HCT116 (cell line): ENCODE measurements around the gene RCL1. TPM values are rescaled to one million over a fixed set of nuclear protein-coding genes. Genes with fewer than 3 reads are reported as not detected.

Experiments used
- ATAC-seq: fragments of 200-7000 bp; cut with Tn5 transposase; 2 replicates; pipeline ENCODE4 v1.9.1; 2020; ENCODE audit warnings: mild to moderate bottlenecking, moderate library complexity
- BruUV-seq: library from RNA; stranded (reverse); fragments of 400-500 nt; replicated peaks from 2 replicates; lab custom pipeline; 2021; lab: Mats Ljungman, UMichigan
- CTCF ChIA-PET: fragments of 300-600 bp; sonication (Branson Sonifier 250); formaldehyde crosslinking; loops from one replicate; lab custom pipeline; 2021; ENCODE audit warnings: antibody characterized with exemption; lab: Charles Lee
- POLR2A ChIA-PET: fragments of 300-600, 350-600 bp; sonication (Branson Sonifier 250); formaldehyde crosslinking; loops from one replicate; lab custom pipeline; 2021; ENCODE audit warnings: antibody characterized with exemption; lab: Charles Lee
- RAD21 ChIA-PET, 2 experiments: fragments of 300-600 bp; sonication (Branson Sonifier 250); formaldehyde crosslinking; loops; one replicate each; lab custom pipeline; 2023; ENCODE audit warnings: low total read pairs in 2 of 2; ENCODE audit not compliant: uncharacterized antibody in 2 of 2, unreplicated experiment in 2 of 2, low non-redundant PET in 1 of 2; lab: Charles Lee
- DNase-seq: peaks from one replicate; pipeline ENCODE4 v3.0.0-alpha.2; 2010; ENCODE audit warnings: low read depth, low spot score
- H2AFZ ChIP-seq: fragments of 200-600 bp; shearing (Covaris generic), sonication (generic); 2 replicates; pipeline ENCODE4 v1.6.1; 2017; ENCODE audit warnings: low read depth, mixed run types, mixed read lengths, antibody characterized with exemption, low read length; ENCODE audit not compliant: poor library complexity, severe bottlenecking
- H3K27ac ChIP-seq: 2 replicates; pipeline ENCODE4 v1.5.1; 2012; ENCODE audit warnings: low read depth, low read length
- H3K27me3 ChIP-seq: fragments of 200-600 bp; sonication (generic); 2 replicates; pipeline ENCODE4 v1.6.1; 2016; ENCODE audit warnings: mixed run types, low read length, mixed read lengths; ENCODE audit not compliant: insufficient read depth
- H3K36me3 ChIP-seq, 2 experiments: fragments of 200-500 bp in 1 of 2; fragments of 200-600 bp in 1 of 2; sonication (Bioruptor generic) in 1 of 2; sonication (generic) in 1 of 2; 2 replicates each; pipeline versions ENCODE4 v1.5.1 to v1.6.1; 2014 to 2016; ENCODE audit warnings: low read length in 2 of 2, inconsistent platforms in 1 of 2, mixed read lengths in 1 of 2, mixed run types in 1 of 2; ENCODE audit not compliant: insufficient read depth in 2 of 2, control insufficient read depth in 1 of 2
- H3K4me1 ChIP-seq, 2 experiments: fragments of 200-600 bp in 1 of 2; sonication (generic) in 1 of 2; 2 replicates each; pipeline versions ENCODE4 v1.5.1 to v1.6.1; 2012 to 2017; ENCODE audit warnings: low read length in 2 of 2, inconsistent platforms in 1 of 2, mild to moderate bottlenecking in 1 of 2, mixed read lengths in 1 of 2, mixed run types in 1 of 2, moderate library complexity in 1 of 2; ENCODE audit not compliant: insufficient read depth in 2 of 2, control insufficient read depth in 1 of 2
- H3K4me2 ChIP-seq: fragments of 200-600 bp; sonication (generic); 2 replicates; pipeline ENCODE4 v1.6.1; 2017; ENCODE audit warnings: mixed run types, low read length, mixed read lengths
- H3K4me3 ChIP-seq, 2 experiments: fragments of 200-600 bp in 1 of 2; sonication (generic) in 1 of 2; replicated peaks in 1 of 2; 2 replicates each; pipeline ENCODE4 v1.5.1; 2011 to 2016; ENCODE audit warnings: low read length in 2 of 2, control low read depth in 1 of 2, low read depth in 1 of 2, mild to moderate bottlenecking in 1 of 2, mixed read lengths in 1 of 2, mixed run types in 1 of 2
- H3K79me2 ChIP-seq: fragments of 200-600 bp; sonication (generic); 2 replicates; pipeline ENCODE4 v1.6.1; 2017; ENCODE audit warnings: mild to moderate bottlenecking, mixed run types, low read length, moderate library complexity, mixed read lengths; ENCODE audit not compliant: insufficient read depth
- H3K9ac ChIP-seq: fragments of 200-600 bp; sonication (generic); 2 replicates; pipeline ENCODE4 v1.6.1; 2016; ENCODE audit warnings: low read length, mixed read lengths
- H3K9me2 ChIP-seq: fragments of 200-600 bp; sonication (generic), shearing (Covaris generic); 2 replicates; pipeline ENCODE4 v1.6.1; 2017; ENCODE audit warnings: mixed run types, mild to moderate bottlenecking, moderate library complexity; ENCODE audit not compliant: insufficient read depth
- H3K9me3 ChIP-seq, 2 experiments: fragments of 200-500 bp in 1 of 2; fragments of 200-600 bp in 1 of 2; sonication (Bioruptor generic) in 1 of 2; sonication (generic) in 1 of 2; 2 replicates each; pipeline ENCODE4 v1.6.1; 2014 to 2017; ENCODE audit warnings: low read length in 2 of 2, mixed read lengths in 2 of 2, inconsistent platforms in 1 of 2, low read depth in 1 of 2, mild to moderate bottlenecking in 1 of 2, mixed run types in 1 of 2, moderate library complexity in 1 of 2; ENCODE audit not compliant: control insufficient read depth in 1 of 2, insufficient read depth in 1 of 2
- H4K20me1 ChIP-seq: fragments of 200-600 bp; sonication (generic), shearing (Covaris generic); 2 replicates; pipeline ENCODE4 v1.6.1; 2017; ENCODE audit warnings: mixed run types, mild to moderate bottlenecking, moderate library complexity; ENCODE audit not compliant: insufficient read depth
- CEBPB ChIP-seq: IDR thresholded peaks from 2 replicates; pipeline ENCODE4 v1.6.1; 2012; ENCODE audit warnings: low read depth
- EGR1 ChIP-seq: IDR thresholded peaks from 2 replicates; pipeline ENCODE4 v1.6.1; 2012; ENCODE audit warnings: low read depth
- EZH2phosphoT487 ChIP-seq: fragments of 200-600 bp; IDR thresholded peaks from 2 replicates; pipeline ENCODE4 v1.6.1; 2018; ENCODE audit warnings: antibody characterized with exemption, borderline replicate concordance
- JUND ChIP-seq: IDR thresholded peaks from 2 replicates; pipeline ENCODE4 v1.6.1; 2012
- MAX ChIP-seq: IDR thresholded peaks from 2 replicates; pipeline ENCODE4 v1.6.1; 2012
- SP1 ChIP-seq: IDR thresholded peaks from 2 replicates; pipeline ENCODE4 v1.6.1; 2012; ENCODE audit warnings: low read depth
- SRF ChIP-seq: IDR thresholded peaks from 2 replicates; pipeline ENCODE4 v1.6.1; 2012; ENCODE audit warnings: low read depth
- intact Hi-C: fragments of 100-400 bp; cut with micrococcal nuclease; formaldehyde crosslinking; loops from 2 replicates; pipeline ENCODE4 v1.10.0; 2022
- total RNA-seq: library from RNA; stranded (reverse); gene quantifications from one replicate; pipeline ENCODE4 v1.2.1, GENCODE V29; 2021; ENCODE audit not compliant: unreplicated experiment

The RCL1 gene
- total RNA-seq, 1 experiment from 2014 or later, result 29.9 TPM

GRCh38 chr9:4829969-4830368, 37.2 kb downstream of the RCL1 start:
- TF ChIP-seq EGR1 (no peak), CEBPB (no peak), MAX (no peak)
- ChIA-PET RAD21 (no interaction called here), CTCF (interaction anchor here (1.0 kb wide), 1 partner anchor 38 kb away, joined by 3 read pairs; no protein-coding TSS in a partner anchor), POLR2A (interaction anchor here (0.7 kb wide), 1 partner anchor 96 kb away, joined by 3 read pairs; no protein-coding TSS in a partner anchor)
- no peak overlapping the region for H3K9ac ChIP-seq
- no peak overlapping the region for H3K27ac ChIP-seq
- H3K4me1 ChIP-seq, result peaks cover 15 to 56% of the 10 kb centered on the region in 2 experiments
- H3K9me2 ChIP-seq, result no peaks in the 10 kb centered on the region
- H3K79me2 ChIP-seq, result peaks cover 80% of the 10 kb centered on the region
- H3K4me3 ChIP-seq, result no peak overlapping the region
- H2AFZ ChIP-seq, result no peak overlapping the region
- peaks cover 3% of the 10 kb centered on the region; the same call in 1 of the 2 replicates for H4K20me1 ChIP-seq
- no peaks in the 10 kb centered on the region for H3K9me3 ChIP-seq
- H3K27me3 ChIP-seq, result no peaks in the 10 kb centered on the region
- no peak for DNase-seq
- no peak for ATAC-seq
- TSS peak; percentile 8 for BruUV-seq
- H3K36me3 ChIP-seq, result no peaks in the 10 kb centered on the region
- H3K4me2 ChIP-seq, result peak overlapping the region; percentile 24; the same call in 1 of the 2 replicates
- intact Hi-C loops, result no loop called here

DNA sequence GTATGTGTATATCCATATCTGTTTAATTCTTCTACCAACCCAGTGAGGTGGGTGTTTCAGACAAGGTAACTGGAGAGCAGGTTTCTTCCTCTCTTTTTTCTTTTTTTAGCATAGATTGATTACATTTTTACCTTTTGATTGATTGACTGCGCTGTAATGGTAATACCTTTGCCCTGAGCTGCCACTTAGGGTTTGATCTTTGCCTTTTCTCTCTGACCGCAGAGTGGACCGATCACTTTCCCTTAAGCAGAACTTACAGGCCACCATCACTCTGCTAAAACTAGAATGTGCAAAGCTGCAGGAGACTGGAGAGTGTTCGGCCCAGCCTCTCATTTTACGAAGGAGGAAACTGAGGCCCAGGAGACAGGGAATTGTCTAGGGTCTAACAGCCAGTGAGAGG, 38.0 kb downstream of the RCL1 start:
- no peaks in the 10 kb centered on the region for H3K27me3 ChIP-seq
- no peak for ATAC-seq
- H3K79me2 ChIP-seq, result peaks cover 78% of the 10 kb centered on the region
- H3K4me1 ChIP-seq, result peaks cover 15 to 56% of the 10 kb centered on the region in 2 experiments
- ChIA-PET POLR2A (no interaction called here), RAD21 (no interaction called here), CTCF (no interaction called here)
- H3K4me3 ChIP-seq, result no peak overlapping the region
- H3K4me2 ChIP-seq, result 0 out of 2 replicates have a peak overlapping the region, but pooled peaks have one; percentile 4
- BruUV-seq, result no TSS peak
- H3K9me2 ChIP-seq, result no peaks in the 10 kb centered on the region
- H4K20me1 ChIP-seq, result peaks cover 3% of the 10 kb centered on the region; the same call in 1 of the 2 replicates
- no peak for DNase-seq
- H2AFZ ChIP-seq, result no peak overlapping the region
- TF ChIP-seq SRF (no peak), JUND (no peak), EZH2phosphoT487 (no peak), SP1 (no peak)
- H3K36me3 ChIP-seq, result peaks cover 0 to 5% of the 10 kb centered on the region in 2 experiments; a peak in 1 of 4 replicates
- no peaks in the 10 kb centered on the region for H3K9me3 ChIP-seq
- no peak overlapping the region for H3K27ac ChIP-seq
- no peak overlapping the region for H3K9ac ChIP-seq
- intact Hi-C loops, result no loop called here
